Fibroblast of the conjunctiva (primary cell): ENCODE measurements around the gene REL.
"Not testable (repeated sequence)": the region's sequence is repeated elsewhere in the genome, so short reads cannot be mapped to it uniquely, and the experiment has no call there.

Experiments
- DNase-seq: peaks from one replicate; pipeline ENCODE4 v3.0.0-alpha.2; 2010; ENCODE audit warnings: low read depth

Gene REL

DNA sequence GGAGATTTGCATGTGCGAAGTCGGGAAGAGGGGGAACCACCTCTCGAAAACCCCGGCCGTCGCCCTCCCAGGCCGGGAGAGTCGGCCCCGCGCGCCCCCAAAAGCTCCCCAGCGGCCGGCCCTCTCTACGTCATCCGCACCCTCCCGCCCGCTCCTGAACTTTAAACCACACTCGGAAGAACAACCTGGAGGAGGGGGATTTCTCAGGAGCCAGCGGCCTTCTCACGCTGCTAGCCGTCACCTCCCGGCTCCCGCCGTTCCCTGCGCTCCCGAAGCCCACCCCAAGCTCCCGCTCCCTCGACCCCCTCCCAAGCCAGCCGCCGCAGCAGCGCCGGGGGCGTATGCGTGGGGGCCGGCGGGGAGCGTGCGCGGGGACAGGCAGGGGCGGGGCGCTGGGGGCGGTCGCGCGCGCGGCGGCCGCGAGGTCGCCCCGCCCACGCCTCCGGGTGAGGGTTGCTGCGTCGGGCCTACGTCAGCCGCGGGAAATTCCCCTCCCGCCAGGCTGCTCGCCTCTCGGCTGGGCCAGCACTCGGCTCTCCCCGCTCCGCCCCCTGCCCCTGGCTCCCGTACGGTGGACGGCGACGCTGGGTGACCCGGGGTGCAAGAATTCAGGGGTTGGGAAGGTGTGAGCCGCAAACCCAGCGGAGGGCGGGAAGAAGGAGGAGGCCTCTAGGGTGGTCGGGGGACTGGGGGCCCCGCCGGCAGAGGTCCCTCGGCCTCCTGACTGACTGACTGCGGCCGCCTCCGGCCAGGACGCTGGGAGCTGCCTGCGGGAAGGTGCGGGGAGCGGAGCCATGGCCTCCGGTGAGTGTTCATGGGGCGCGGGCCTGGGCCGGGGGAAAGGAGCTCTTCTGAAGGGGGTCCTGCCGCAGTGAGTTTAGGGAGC is at the start of gene REL:
Gene REL (plus strand): TSS at position 528 of the 886 bp plus-strand sequence. CDS start 267 bp downstream, at position 795.
- peak; percentile 67 for DNase-seq

DNA sequence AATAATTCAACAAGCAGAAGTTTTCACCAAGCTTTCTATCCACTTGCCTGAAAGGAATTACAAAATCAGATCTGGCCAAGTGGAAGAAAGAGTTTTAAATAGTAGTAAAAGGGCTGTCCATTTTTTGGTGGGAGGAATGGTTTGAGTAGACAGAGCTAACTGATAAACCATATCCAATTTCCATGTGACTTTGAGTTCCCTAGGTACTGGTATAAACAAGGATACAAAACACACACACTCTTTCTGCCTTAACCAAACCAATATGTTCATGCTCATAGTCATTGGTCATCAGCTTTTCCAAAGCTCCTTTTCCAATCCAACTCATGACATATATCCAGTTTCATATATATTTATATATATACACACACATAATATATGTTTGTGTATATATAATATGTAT is 49.5 kb upstream of the REL start:
- DNase-seq: no peak

DNA sequence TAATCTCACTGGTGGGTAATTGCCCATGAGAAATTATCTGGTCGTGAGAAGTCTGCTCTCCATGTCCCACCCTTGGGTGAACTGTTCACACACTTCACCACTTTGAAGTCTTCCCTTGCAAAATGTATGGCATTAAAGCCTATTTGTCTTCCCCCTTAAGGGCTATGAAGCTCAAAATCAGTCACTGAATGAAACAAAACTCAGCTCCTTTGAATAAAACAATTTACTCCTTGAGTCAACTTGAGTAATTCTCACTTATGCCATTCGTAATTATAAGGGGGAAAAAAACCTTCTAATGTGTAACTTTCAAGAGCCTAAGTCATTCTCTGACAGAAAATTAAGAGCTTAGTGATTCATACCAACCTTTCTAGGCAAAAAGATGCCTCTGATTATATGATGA is 48.8 kb upstream of the REL start:
- DNase-seq: no peak

DNA sequence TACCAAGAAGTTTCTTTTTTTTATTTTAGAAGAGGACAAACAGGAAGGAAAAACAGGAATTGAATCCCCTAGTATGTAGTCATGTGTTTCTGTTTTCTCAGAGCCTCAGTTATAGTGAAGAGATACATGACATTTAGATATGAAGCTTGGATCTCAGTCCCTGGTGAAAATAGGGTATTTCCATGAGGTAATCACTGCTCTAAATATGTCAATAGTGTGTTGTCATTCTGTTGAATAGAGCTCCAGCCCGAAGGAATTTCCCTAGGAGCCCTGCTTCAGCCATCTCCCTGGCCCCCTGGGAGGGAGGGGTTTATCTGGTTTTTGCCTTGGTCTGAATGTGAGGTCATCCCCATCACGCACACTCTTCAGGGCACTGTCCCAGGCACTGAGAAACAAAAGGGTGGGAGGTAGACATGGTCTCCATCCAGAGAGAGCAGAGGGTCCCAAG is 47.1 kb upstream of the REL start:
- DNase-seq: no peak

DNA sequence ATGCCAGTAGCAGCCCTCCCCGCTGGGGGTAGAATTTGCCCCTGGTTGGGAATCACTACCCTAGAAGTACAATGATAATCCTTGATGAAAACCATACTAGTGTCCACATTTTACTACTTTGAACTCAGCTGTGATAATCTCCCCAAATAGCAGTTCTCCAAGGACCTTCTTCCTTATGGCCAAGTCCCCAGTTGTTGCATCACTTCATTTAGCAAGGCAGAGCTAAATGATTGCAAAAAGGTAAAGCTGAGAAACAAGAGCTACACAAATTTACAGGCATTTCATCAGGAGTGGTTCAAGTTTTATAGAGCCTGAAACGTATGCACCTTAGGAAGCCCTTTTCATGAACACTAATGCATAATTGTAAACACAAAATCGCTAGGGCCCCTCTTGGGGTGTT is 44.9 kb upstream of the REL start:
- no peak for DNase-seq

DNA sequence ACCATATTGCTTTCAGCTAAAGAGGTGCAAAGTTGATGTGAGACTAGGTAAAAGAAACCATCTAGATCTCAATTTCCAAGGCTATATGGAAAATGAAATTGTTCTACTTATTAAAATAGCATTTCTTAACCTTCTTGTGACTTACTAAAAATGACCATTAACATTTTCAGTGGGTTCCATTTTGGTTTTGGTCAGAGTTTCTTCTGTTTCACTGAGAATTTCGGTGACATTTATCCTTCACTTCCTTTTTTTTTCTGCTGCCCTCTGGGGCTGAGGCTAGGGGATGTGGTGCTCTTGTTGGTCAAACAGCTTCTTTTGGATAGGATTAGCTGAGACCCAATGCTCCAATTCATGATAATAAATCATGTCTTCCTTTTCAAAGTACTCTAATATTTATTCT is 44.3 kb upstream of the REL start:
- DNase-seq: no peak

DNA sequence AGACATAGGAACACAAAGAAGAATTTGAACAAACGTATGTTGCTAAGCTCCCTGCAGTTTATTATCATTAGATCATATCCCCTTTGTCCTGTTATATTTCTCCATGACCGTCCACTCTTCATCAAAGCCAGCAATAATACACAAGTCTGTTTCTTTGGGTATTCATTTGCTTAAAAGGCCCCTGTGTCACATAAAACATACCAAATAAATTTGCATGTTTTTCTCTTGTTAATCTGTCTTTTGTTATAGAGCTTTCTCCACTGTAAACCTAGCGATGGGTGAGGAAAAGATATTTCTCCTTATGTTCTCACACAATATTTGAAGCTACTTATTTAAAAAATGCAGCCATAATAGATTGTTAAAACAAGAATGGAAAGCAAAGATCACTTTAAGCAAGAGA is 42.9 kb upstream of the REL start:
- DNase-seq: no peak

DNA sequence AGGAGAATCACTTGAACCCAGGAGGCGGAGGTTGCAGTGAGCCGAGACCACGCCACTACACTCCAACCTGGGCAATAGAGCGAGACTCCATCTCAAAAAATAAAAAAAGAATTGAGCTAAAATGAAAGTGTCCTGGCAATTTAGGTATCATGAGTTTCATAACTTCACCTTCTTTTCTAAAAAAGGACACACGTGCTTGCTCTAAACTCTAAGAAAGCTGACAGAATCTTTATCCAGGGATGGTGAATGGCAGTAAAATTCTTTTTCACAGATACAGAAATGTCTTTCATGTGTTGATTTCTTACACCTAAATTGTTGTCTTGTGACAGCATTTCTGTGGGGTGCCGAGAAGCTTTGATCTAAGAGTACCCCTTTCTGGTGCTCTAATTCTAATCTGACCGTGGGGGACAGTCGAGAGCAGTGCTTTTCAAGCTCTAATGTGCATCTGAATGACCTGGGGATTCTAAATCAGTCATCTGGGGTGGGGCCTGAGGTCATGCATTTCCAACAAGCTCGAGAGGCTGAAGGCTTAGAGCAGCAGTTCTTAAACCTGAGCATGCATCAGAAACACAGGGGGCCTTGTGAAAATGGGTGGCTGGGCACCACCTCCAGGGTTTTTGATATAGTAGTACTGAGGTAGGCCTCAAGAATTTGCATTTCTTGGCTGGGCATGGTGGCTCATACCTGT is 42.1 kb upstream of the REL start:
- DNase-seq: no peak

DNA sequence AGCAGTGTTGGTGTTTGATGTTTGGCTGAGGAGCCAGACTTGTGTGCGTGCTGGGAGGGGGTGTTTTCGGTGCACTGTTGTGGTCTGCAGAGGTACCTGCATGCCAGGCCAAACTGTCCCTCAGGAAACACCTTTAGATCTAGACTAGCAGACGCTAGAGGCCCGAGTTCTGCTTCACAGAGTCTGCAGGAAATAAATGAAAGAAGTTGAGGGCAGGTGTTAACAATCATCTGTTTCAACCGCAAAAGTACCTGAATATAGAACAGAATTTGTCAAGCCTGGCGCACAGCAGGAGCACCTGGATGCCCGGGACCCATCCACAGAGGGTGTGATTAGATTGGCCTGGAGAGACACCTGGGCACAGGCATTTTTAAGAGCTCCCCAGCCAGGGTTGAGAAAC is 40.5 kb upstream of the REL start:
- DNase-seq: no peak

DNA sequence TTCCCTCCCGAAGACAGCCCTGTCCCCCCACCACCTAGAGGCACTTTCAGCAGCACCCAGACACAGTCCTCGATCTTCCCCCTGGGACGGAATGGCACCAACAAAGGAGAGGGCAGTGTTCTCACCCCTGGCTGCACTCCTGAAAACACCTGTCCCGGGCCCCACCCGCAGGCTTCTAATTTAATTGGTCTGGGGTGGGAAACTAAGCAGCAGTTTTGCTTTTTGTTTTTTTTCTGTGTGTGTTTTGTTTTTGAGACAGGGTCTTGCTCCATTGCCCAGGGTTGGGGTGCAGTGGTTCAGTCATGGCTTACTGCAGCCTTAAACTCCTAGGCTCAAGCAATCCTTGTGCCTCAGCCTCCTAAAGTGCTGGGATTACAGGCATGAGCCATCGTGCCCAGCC is 38.4 kb upstream of the REL start:
- no peak for DNase-seq

DNA sequence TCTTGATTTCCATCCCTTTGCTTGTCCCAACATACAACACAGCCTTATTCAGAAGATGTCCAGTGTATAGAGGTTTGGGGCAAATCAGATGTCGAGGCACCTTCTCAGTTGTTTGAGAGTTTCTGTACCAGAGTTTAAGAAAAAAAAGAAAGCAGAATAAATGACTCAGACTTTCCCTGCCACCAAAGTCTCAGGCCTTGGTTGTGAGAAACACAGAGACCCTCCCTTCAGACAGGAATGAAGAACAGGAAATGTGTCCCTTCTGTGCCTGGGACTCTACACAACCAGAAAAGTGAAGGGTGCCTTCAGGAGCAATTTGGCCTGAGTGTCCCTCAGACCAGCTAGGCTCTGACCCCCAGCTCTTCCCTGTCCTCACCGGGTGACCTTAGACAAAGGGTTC is 37.3 kb upstream of the REL start:
- DNase-seq: no peak

DNA sequence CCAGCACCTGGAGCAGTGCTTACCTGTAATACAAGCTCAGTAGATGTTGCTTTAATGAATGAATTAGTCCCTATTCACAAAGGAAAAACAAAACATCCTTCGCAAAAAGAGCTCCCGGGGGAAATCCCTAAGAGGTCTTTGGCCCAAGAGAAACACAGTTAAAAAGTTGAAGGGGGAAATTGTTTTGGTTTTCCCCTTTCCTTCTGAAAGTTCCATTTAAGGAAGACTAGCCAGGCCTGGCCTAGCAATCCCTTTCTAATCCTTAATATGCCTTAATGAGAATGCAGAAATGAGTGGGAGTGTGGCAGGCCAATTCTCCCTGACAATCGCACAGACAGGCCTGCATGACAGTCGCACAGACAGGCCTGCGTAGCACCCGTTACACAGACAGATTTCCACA is 33.5 kb upstream of the REL start:
- DNase-seq: no peak

DNA sequence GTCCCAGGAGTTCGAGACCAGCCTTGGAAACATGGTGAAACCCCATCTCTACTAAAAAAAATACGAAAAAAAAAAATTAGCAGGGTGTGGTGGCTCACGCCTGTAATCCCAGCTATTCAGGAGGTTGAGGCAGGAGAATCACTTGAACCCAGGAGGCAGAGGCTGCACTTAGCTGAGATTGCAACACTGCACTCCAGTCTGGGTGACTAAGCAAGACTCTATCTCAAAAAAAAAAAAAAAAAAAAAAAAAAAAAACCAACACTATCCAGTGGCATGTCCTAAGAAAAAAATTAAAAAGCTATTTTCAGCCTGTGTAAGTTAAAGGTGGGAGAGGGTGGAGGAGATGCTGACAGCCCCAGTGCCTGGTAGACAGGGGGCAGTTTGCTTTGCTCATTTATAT is 32.2 kb upstream of the REL start:
- DNase-seq: no peak

DNA sequence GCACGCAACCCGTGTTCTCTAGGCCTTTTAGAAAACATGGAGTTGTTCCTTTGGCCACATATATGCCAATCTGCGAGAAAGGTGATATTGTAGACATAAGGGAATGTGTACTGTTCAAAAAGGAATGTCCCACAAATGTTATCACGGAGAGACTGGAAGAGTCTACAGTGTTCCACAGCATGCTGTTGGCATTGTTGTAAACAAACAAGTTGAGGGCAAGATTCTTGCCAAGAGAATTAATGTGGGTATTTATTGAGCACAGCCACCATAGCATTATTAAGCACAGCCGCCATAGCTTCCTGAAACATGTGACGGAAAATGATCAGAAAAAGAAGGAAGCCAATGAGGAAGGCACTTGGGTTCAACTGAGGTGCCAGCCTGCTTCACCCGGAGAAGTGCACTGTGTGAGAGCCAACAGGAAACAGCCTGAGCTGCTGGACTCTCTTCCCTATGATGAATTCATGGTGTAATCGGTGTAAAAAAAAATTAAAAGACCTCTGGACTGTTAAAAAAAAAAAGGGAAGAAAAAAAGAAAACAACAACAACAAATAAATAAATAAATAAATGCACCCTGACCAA is 29.0 kb upstream of the REL start:
- DNase-seq: no peak

DNA sequence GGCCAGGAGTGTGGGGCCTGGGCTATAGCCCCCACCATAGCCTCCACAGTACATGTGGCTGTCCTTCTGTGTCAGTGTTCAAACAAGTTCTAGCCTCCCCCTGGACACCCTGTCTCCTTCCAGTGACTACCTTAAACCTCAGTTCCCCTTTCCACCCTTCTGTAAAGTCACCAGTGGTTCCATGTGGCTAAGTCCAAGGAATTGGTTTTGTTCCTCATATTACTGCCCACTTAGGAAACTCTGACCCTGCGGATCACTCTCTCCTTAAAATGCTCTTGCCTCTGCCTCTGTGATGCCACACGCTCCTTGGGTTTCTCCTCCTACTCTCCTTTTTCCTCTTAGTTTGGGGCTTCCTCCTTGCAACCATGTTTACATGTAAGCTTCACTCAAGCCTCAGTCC is 27.8 kb upstream of the REL start:
- no peak for DNase-seq

DNA sequence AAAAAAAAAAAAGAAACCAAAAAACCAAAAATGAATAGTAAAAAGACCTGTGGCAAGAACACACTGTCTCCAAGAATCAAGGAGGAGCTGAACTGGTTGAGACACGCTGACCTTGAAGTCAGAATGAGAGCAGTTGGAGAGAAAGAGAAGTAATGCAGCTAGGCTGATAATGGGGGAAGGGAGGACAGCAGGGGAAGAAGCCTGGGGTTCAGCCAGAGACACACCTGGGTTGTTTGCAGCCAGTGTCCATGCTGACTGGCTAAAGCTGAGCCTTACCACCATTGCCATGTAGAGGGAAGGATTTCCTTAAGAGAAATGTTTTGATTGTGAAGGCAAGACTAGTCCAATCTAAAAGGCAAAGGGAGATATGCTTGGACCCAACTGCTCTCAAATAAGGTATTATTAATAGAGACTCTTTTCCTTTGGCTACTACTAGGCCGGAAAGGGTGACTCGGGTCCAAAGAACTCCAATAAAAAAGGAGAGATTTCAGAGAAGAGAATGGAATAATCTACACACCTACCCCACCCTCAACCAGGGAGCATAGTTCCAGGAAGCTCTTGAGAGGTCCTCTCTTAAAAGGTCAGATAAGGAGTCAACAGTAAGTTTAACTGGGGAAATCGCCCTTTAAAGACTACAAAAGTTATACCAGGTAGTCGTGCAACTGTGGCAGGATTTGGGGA is 25.2 kb upstream of the REL start:
- no peak for DNase-seq

DNA sequence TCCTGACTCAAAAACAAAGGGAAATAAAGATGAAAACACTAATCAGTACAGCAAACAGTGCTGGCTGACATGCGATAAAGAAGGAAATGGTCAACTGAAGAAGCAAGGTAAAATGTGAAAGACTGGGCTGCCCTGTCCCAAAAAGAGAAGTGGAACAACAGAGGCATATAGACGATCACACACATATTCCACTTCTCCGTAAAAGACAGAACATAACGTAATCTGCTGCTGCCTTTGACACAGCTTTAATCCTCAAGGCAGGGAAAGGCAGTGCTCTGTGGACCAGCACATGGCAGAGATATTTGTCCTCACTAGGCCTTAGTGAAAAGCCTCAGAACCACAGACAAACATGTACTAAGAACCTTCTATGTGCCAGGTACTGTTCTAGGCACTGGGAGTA is 24.3 kb upstream of the REL start:
- DNase-seq: no peak

DNA sequence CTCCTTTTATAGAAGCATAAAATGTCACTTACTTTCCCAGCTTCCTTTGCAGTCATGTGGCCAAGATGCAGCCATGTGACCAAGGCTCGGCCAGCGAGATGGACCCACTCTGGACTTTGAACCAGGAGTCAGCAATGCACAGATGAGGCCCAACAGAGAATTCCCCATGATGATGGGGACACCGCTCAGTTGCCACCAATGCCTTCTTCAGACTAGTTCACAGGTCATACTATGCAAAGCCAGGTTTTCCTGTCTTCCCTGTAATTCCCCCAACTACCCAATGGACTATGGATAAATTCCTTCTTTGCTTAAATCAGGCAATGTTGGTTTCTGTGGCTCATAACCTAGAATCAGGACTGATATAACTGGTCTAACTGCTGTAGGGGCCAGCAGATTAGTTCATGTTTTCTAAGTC is 22.5 kb upstream of the REL start:
- DNase-seq: no peak

DNA sequence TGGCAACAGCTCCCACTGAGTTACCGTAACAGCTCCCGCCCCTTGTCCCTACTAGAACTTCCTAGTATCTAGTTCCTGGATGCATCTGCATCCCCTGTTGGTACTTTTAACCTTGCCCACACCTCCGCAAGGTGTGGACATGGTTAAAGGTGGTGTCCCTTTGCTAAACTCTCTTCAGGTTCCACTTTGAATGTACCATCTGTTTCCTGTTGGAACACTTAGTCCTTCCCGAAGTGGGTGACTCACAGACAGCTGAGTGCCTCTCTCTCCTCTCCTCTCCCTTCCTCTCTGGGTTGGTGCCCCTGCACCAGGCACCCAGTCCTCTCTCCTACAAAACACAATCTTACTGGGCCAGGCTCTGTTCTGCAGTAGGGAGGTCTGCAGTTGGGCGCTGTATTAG is 19.6 kb upstream of the REL start:
- DNase-seq: no peak

DNA sequence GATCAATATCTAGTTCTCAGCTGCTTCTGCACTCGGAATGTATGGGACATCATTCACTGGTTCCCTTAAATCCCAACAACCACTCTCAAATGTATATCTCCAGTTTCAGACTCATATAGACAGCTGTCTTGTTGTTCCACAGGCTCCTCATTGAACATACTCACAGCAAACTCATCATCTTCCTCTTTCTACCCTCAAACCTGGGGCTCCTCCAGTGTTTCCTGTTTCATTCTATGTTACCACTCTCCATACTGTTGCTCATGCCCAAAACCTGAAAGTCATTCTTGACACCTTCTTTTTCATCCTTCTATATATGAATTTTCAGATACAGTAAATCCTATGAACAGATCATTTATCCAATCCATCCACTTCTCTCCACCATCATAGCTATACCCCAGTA is 18.7 kb upstream of the REL start:
- no peak for DNase-seq

DNA sequence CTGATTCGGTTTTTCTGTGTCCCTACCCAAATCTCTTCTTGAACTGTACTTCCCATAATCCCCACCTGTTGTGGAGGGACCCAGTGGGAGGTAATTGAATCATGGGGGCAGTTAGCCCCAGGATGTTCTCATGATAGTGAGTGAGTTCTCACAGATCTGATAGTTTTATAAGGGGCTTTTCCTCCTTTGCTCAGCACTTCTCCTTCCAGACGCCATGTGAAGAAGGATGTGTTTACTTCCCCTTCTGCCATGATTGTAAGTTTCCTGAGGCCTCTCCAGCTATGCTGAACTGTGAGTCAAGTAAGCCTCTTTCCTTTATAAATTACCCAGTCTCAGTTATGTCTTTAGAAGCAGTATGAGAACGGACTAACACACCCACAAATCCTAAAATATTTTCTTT is 16.0 kb upstream of the REL start:
- DNase-seq: not testable (repeated sequence)

DNA sequence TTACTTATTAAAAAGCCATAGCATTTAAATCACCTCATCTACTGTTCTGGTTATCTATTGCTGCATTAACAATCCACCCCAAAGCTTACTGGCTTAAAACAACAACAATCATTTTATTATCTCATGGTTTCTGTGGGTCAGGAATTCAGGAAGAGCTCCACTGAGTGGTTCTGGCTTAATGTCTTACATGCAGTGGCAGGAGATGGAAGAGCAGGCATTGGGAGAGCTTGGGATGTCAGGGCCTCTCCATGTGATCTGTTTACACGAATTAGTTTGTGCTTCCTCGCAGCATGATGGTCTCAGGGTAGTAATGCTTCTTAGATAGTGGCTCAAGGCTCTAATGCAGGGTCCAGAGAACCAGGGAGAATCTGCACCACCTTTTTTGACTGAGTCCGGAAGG is 14.4 kb upstream of the REL start:
- DNase-seq: no peak

DNA sequence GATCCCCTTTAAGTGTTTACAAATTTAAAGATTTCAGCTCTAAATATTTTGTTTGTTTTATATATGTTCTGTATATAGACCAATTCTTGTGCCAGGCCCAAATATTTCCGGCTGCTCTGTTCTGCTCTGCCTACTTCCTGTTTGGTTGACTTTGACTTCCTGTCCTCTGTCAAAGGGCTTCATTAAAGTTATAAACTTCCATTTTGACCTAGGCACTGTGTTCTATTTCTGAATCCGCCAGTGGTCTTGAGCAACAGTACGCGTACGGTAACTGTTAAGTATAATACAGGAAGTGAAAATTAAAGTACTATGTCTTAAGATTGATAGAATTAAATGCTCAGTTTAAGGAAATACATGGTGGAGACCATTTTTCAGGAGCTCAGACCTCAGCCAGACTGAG is 13.5 kb upstream of the REL start:
- no peak for DNase-seq
